8988T (cell line): ENCODE measurements around the gene GPR108.

Source experiments
- DNase-seq: peaks from one replicate; pipeline ENCODE4 v3.0.0; 2011

GPR108 gene

DNA sequence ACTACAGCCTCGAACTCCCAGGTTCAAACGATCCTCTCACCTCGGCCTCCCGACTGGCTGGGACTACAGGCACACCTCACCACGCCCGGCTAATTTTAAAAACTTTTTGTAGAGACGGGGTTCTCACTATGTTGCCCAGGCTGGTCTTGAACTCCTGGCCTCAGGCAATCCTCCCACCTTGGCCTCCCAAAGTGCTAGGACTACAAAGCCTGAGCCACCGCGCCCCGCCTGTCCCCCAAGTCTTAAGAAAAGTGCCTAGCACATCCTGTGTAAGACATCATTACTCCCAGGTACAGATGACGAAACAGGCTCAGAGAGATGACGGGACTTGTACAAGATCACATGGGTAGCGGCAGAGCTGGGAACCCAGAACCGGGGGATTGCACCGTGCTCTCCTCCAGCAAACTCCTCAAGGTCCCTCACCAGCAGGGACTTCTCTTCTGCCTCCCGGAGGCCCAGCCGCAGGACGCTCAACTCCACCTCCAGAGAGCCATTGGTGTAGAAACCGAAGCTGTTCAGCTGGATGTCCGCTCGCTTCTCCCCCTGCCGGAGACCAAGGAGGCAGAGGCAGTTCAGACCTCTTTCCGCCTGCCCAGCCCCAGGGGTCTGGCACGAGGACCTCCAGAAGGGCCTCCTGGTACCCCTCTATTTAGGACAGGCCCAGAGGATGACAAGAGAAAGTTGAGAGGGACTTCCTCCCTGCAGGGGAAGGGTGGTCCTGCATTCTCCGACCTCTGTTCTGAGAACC is 1.0 kb downstream of the GPR108 start:
- DNase-seq: no peak

DNA sequence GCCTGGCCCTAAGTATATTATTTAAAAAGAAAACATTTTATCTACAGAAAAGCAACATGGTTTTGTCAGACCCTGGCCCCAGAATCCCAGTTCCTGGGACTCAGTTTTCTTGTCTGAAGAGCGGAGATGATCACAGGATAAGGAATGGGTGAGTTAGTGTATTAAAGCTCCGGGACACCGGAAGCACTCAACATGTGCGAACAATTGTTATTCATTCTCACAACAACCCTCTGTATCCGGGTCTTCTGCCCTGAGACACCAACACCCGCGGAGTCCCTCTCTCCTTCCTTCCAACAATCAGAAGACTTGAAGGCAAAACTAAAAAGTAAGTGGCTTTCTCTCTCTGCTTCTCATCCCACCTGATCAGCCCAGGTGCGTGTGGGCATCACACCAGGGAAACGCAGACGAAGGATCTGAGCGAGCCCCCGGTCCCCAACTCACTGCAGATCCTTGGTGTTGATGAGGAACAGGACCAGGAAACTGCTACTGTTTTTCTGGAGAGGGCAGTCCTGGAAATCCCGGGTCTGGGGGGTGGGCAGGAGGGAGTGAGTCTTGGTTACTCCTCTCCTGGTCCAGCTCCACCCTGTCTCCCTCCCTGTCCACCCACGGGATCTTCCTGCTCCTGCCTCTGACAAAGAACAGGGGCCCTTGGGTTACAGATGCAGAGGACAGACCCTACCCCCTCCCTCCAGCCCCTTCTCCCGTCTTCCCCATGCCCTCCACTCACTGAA is 2.0 kb downstream of the GPR108 start:
- no peak for DNase-seq

DNA sequence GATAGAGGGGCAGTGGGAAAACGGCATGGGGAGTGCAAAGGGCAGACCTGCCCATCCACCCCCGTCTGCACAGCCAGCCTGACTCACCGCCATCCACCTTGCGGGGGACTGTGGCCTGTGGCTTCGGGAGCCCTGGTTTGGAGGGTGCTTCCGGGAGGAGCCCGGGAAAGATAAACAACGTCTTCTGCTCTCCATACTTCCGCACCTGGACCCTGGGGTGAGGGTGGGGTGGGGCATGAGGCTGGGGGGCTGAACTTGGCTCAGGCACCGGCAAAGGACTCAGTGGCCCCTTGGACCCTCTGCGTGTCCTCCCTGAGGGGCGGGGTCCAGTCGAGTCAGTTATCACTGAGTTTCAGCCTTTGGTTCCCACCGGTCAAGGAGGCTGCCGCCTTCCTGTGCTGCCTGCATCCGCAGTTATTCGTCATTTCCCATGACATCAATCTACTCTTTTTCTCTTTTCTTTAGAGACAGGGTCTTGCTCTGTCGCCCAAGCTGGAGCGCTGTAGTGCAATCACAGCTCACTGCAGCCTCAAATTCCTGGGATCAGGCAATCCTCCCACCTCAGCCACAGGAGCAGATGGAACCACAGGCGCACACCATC is 3.2 kb downstream of the GPR108 start:
- DNase-seq: no peak

DNA sequence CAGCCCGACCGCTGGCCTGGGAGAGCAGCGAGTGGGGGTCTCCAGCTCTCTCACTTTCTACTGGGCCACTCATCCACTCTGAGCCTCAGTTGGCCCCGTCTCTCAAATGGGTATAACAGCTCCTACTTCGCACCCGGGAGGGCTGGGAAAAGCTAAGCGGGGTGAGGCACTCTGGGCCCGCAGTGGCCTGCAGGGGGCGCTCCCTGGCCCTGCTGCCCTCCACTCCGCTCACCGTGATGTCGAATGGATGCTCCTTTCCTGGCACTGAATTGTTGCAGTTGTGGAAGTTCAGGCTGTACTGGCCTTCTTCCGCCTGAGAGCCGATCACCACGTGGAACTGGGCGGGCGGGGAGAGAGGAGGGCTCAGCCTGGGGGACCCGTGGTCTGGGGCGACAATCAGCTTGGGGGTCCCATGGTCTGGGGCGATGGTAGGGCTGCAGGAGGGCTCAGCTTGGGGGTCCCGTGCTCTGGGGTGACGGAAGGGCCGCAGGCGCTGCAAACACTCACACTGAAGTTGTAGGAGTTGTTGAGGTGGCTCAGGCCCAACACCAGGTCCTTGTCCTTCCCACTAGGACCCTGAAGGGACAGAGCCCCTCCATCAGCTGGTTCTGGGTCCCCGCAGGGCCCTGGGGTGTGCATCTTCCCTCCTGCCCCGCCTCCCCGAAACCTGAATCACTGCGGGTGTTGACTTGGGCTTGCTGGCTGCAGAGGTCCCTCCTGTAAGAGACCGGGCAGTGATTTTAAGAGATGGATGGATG is 3.9 kb downstream of the GPR108 start:
- DNase-seq: peak; percentile 76

DNA sequence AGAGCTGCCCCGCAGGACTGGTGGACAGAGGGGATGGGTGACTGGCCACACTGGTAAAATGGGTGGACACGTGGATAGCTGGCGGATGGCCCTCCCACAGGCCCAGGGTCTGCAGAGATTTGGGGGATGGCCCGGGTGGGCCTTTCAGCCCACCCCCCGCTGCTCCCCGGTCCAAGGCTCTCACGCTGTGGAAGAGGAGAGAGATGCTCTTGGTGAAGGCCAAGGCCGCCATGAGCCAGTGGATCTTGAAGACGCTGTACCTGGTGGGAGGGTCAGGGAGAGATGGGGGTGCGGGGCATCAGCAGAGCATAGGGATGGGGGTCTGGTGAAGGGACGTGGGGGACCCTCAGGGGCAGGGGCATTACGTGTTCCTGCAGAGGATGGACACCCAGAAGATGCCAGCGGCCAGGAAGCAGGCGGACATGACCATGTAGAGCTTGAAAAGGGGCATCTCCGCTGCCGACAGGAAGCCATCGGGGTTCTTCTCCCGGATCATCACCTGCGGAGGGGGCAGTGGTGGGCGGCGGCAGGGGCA is 4.5 kb downstream of the GPR108 start:
- DNase-seq: no peak

DNA sequence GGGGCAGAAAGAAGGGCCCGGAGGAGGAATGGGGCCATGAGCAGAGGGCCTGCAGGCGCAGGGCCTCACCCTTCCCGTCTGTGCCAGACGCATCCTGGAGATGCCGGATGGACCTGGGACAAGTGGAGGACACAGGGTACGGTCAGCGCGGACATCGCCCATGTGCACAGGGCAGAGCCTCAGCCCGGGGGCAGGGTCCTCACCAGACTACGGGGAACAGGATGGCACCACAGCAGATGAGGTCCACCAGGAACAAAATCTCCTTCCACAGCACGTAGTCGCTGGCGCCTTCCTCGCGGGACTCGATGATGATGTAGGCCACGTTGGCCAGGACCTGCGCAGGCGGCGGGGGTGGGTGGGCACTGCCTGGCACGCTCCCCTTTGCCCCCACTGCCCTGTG is 5.6 kb downstream of the GPR108 start:
- no peak for DNase-seq

DNA sequence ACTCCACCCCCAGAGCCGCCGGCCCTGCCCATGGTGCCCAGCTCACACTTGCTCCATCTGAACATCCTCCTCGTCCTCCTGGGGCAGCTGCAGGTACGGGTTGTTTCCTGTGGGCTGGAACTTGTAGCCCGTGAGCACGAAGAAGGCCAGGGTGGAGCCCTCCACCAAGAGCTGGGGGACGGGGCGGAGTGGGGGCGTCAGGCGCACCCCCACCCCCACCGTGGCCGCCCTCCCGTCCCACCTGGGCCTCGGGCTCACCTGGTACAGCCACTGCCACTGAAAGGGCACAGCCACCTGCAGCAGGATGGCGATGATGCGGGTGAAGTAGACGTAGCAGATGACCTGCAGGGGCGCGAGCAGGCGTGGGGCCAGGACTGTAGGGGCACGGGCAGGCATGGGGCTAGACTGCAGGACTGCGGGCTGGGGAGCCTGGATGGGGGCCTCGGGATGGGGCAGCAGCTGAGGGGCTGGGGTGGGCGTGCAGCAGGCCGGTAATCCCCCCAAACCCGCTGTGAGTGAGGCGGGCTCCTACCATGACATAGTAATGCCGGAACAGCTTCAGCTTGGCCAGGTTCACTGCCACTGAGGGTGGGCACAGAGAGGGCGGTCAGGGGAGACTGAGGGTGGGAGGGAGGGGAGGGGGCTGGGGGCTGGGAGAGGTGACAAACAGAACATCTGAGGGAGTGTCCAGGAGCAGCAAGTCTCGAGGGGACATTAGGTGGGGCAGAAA is 6.3 kb downstream of the GPR108 start:
- no peak for DNase-seq

DNA sequence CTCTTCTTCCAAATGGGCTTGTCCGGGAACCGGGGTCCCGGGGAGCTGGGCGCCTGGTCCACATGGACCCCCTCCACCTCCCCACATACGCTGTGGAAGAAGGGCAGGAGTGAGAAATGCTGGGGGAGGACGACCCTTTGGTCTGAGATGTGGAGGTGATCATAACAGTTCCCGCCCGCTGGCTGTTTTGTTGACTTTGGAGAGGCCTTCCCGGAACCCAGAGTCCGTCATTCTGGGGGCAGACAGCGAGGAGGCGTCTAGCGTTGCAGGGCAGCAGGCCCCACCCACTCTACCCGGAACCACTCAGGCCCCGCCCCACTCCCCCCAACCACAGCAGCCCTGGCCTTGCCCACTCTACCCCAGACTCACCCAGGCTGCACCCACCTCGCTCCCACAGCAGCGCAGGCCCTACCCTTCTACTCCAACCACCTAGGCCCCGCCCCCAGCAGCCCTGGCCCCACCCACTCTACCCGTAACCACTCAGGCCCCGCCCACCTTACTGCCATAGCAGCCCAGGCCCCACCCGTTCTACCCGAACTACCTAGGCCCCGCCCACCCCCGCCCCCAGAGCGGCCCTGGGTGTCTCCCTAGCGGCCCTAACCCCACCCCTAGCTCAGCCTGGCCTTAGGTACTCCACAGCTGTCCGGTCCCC is 7.1 kb downstream of the GPR108 start:
- DNase-seq: no peak

DNA sequence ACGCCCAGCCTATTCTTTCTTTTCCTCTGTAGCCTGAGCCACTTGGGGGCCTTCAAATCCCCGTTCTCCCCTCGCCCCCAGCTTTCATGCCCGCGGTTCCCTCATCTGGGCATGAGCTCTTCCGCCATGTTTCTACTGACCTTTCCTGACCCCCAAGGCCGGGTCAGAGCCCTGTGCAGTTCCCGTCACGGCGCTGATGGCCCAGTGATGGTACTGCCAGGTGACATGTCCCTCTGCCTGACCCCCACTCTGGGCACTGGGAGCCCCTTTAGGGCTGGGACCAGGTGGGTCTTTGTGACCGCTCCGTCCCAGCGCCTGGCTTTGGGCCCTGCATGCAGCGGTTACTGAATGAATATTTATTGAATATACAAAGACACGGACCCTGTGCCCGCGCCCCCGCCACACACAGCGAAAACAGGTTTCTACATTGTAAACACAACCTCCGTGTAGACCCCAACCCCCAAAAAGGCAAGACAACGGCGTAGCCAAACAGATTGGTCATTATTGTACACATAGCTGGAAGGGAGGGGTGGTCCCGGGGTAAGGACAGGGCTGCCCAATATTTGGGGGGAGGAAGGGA is 7.7 kb downstream of the GPR108 start:
- no peak for DNase-seq

DNA sequence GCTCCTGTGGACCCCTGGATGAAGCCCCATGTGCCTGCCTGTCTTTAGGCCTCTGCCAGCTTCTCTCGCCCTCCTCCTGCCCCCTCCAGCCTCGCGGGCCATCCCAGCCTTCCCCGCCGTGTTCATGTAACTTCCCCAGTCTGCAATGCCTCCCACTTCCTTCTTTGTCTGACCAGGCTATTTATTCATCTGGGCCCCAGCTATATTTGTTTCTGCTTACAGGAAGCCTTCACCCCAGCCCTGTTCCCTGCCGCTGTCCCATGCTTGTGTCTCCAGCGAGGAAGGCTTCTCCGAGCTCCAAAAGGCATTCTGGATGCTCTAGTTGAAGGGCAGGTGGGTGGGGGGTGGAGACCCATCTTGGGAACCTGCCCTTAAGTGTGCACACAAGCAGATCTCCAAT is 9.0 kb downstream of the GPR108 start:
- DNase-seq: no peak

DNA sequence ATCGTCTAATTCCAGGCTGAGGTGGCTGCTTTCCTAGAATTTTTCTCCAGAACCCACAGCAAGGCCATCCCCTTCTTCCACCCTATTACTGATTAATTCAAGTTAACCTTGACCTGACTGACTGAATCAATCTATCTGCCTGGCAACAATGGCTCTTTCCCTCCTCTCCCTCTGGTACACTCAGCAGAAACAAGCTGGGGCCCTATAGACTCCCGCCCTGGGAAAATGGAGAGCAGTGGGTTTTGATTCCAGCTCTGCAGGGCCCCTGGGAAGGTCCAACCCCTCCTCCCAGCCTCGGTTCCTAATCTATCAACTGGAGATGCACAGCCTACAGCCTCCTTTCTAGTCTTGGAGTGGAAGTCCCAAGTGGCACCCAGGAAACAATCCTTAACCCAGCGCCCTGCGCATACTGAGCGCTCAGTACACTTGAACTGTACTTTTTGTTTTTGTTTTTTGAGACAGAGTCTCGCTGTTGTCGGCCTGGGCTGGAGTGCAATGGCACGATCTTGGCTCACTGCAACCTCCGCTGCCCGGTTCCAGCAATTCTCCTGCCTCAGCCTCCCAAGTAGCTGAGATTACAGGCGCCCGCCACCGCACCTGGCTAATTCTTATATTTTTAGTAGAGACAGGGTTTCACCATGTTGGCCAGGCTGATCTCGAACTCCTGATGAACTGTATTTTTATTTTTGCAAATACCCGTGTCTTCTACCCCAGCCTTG is 11.7 kb downstream of the GPR108 start:
- DNase-seq: no peak

DNA sequence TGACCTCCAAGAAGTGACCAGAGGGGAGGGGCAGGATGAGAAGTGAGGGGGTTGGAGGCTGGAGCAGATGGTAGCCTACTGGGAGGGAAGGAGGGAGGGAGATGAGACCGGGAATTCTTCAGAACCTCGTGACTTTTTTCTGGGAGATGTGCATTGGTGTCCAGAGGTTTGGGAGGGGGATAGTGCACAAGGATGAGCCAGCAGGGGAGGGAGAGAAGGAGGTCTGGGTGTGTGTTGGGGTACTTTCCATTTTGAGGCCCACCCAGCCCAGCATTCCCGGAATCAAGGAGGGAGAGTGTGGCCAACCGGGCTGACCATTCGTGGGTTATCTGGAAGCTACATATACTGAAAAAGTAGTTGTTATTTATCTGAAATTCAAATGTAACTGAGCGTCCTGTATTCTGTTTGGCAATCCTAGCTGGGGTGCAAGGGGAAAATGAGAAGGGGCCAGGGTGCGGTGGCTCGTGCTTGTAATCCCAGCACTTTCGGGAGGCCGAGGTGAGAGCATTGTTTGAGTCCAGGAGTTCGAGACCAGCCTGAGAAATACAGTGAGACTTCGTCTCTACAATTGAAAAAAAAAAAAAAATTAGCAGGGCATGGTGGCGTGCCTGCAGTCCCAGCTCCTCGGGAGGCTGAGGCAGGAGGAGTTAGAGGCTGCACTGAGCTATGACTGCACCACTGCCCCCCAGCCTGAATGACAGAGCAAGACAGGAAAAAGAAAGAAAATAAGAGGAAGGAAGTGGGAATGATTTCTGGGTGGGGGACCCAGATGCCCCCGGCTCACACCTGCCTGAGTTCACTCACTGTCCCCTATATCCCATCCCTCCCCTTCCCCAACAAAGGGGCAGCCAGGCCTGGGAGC is 12.5 kb downstream of the GPR108 start:
- no peak for DNase-seq

DNA sequence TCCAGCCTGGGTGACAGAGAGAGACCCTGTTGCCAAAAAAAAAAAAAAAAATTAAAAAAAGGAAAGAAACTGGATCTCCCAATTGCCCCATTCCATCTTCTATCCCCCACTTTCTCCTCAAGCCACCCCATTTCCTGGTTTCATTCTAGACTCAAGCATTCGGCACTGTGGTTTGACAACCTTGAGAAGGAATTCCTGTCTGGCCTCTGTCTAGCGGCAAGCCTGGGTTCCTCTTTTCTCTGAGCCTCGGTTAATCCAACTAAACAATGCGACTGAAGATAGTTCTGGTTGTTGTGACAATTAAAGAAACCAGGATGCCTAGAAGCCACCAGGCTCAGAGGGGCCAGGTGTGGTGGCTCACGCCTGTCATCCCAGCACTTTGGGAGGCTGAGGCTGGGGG is 13.6 kb downstream of the GPR108 start:
- no peak for DNase-seq

DNA sequence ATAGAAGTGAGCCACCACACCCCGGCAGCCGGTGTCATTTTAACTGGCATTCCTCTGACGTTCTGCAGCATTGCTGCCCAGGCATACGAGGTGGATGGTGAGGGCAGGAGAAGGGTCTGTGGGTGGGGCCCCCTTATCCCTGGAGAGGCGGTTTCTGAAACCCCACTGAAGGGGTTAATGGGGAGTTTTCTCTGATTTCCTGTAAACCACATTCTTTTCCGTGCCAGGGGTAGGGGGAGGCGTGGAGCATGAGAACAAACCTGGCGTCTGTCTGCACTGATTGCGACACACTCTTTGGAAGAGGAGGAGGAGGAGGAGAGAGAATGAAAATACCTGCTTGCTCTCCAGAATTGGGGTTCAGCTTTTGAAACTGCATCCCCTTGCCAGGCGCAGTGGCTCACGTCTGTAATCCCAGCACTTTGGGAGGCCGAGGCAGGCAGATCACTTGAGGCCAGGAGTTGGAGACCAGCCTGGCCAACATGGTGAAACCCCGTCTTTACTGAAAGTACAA is 14.2 kb downstream of the GPR108 start:
- no peak for DNase-seq

DNA sequence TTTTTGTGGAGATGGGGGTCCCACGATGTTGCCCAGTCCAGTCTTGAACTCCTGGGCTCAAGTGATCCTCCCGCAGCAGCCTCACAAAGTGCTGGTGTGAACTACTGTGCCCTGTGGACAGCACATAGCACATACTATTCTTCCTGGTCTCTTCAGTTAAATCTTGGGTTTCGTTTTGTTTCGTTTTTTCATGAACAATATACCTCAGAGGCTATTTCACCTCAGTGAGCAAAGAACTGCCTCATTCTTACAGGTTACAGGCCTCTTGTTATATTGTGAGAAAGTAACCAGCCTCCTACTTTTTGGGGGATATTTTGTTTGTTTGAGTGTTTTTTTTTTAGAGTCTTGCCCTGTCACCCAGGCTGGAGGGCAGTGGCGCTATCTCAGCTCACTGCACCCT is 15.6 kb downstream of the GPR108 start:
- no peak for DNase-seq

DNA sequence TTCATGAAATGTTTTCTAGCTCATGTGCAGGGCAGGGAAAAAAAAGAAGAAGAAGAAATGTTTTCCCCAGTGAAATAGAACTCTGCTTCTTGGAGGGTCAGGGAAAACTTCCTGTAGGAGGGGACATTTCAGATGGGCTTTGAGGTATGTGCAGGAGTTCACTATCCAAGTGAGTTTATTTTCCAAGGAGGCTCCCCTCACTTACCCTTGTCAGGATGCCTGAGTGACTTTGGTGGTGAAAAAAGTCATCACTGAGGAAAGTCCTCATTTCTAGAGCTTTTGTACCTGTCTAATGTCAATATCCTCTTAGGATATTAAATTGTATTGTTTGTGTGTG is 16.3 kb downstream of the GPR108 start:
- DNase-seq: no peak

DNA sequence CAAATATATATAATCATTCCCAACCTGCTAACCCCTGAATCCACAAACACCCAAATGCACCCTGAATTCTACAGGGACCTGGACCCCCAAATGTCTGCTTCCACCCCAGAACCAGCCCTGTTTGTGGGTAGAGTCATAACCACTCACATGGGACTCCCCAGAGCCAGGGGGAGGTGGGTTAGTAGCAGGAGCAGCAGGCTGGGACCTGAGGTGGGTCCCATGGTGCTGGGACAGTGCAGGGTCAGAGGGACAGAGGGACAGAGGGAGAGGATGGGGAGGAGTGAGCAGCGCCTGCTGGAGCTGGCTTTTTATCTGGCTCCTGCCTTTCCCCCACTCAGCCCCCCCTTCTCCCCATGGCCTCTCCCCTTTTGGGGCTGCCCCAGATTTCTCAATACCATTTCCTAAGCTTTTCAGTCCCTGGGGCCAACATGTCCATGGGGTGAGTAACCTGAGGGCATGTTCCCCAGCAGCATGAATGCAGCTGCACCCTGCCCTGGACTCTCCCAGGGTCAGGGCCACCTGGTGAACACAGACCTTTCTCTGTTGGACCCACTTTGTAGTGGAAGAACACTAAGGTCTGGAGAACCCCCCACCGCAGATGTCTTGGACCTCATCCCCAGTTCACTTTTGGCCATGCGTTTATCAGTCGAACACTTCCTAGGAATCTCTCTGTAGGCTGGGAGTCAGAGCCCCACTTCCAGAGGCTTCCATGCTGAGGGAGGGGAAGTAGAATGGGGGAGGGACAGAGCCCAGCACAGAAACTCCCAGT is 16.8 kb downstream of the GPR108 start, which contains the start of gene C3:
Gene C3, minus strand, starts transcription at position 282 of the 769 bp plus-strand sequence. Its CDS starts 61 bp downstream, at position 221.
- DNase-seq: no peak

DNA sequence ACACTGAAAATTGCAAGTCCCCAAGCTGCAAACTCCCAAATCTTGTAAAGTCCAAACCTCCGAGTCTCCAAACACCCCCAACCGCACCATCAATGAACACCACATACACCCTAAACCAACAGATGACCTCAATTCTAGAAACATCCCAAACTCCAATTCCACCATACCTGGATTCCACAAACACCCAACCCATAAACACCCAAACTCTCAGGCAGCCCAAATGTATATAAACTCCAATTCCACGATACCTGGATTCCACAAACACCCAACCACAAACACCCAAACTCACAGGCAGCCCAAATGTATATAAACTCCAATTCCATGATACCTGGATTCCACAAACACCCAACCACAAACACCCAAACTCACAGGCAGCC is 17.4 kb downstream of the GPR108 start:
- DNase-seq: no peak

DNA sequence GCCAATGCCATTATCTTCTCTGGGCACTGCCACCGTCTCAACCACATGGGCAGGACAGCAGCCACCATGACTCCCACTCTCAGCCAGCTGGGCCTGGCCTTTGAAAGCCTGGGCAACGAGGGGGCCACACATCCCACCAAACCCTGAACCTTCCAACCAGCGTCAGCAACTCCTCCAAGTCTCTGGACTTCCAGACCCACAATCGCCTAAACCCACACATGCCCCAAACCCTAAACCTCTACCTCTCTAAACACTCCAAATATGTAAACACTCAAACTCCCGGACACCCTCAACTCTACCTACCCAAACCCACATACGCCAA is 17.9 kb downstream of the GPR108 start:
- no peak for DNase-seq
